Memory B cell (primary cell): ENCODE data around the gene ULK3.
A peak's percentile ranks its signal among the peaks of the same experiment; 100 is the strongest.

Experiments
- ATAC-seq: fragments of 150-1000 bp; cut with Tn5 transposase; 2 replicates; pipeline ENCODE4 v1.10.0; 2021; ENCODE audit warnings: low read depth, mild to moderate bottlenecking, moderate library complexity
- DNase-seq, 2 donors: peaks; one replicate each; pipeline ENCODE4 v3.0.0; 2022; ENCODE audit warnings: low spot score in 2 of 2
- H3K27ac Mint-ChIP-seq: one replicate; pipeline ENCODE4 v1.8.0; 2022; ENCODE audit warnings: mild to moderate bottlenecking, moderate library complexity, mixed read lengths
- H3K27me3 Mint-ChIP-seq: one replicate; pipeline ENCODE4 v1.8.0; 2022; ENCODE audit warnings: mixed read lengths
- H3K36me3 Mint-ChIP-seq: one replicate; pipeline ENCODE4 v1.8.0; 2022; ENCODE audit warnings: mild to moderate bottlenecking, mixed read lengths
- H3K4me1 Mint-ChIP-seq: one replicate; pipeline ENCODE4 v1.8.0; 2022; ENCODE audit warnings: mixed read lengths
- H3K4me3 Mint-ChIP-seq: one replicate; pipeline ENCODE4 v1.8.0; 2022; ENCODE audit warnings: mild to moderate bottlenecking, moderate library complexity, mixed read lengths
- H3K9me3 Mint-ChIP-seq: one replicate; pipeline ENCODE4 v1.8.0; 2022; ENCODE audit warnings: mixed read lengths

The ULK3 gene

DNA sequence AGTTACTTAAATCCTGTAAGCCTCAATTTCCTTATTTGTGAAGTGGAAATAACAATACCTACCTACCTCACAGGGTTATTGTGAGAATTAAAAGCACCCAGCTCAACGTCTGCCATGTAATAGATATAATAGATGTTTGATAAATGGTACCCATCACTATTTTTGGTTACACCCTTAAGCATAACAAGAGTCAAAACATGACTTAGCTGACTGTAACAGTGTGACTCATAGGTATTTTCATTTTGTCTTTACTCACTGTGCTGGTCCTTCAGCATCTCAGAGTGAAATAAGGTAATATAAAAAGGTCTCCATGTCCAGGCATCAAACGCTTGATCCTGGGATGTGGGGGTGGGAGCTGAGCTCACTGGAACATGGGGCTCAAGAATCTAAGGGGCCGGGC lies 13.5 kb downstream of the ULK3 start:
- ATAC-seq: no peak
- peaks cover 4% of the 10 kb centered on the region for H3K27me3 Mint-ChIP-seq

DNA sequence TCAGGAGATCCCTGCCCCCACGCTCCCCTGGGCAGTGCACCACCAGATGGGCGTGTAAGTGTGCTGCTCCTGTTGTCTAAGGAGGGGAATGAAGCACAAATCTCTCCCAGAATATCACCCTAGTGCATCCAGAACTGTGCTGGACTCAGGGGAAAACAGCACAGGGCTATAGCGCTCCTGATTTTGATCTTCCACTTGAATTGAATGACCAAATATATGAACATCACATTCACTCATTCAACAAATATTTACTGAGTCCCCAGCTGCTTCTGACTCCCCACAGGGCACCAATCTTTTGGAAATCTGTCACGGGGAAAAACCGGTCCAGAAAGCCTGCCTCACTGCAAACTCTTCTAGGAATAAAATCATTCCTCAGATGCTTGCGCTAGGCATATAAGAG lies 14.1 kb downstream of the ULK3 start:
- H3K9me3 Mint-ChIP-seq: no peaks in the 10 kb centered on the region
- no peak overlapping the region for H3K27ac Mint-ChIP-seq
- DNase-seq (no peak), ATAC-seq (no peak)
- no peaks in the 10 kb centered on the region for H3K36me3 Mint-ChIP-seq
- H3K27me3 Mint-ChIP-seq: peaks cover 4% of the 10 kb centered on the region
- peaks cover 11% of the 10 kb centered on the region for H3K4me1 Mint-ChIP-seq
- no peak overlapping the region for H3K4me3 Mint-ChIP-seq

More for the DNA sequence above, 13.5 kb downstream of the ULK3 start:
- no peak for DNase-seq
- Mint-ChIP-seq H3K4me1 (peaks cover 11% of the 10 kb centered on the region), H3K27ac (no peak overlapping the region), H3K36me3 (no peaks in the 10 kb centered on the region), H3K4me3 (no peak overlapping the region), H3K9me3 (no peaks in the 10 kb centered on the region)

DNA sequence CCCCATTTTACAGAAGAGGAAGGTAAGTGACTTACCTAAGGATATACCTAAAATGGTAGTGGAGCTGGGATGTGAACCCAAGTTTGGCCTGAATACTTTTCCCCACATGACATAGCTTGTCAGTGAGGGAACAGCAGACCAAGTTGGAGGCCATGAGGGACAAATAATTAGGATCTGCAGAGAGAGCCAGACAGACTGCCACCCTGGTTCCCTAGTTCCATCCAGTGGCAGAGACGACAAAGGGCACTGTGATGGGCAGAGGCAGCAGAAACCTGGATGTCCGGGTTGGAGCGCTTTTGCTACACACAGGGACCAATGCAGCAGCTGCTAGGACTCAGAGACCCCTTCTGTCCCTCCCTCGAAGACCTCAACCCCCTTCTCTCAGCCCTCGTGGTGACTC lies 15.3 kb downstream of the ULK3 start:
- Mint-ChIP-seq H3K4me1 (peaks cover 6% of the 10 kb centered on the region), H3K9me3 (no peaks in the 10 kb centered on the region), H3K4me3 (no peak overlapping the region), H3K27ac (no peak overlapping the region), H3K36me3 (no peaks in the 10 kb centered on the region), H3K27me3 (peaks cover 4% of the 10 kb centered on the region)
- DNase-seq (no peak), ATAC-seq (no peak)

DNA sequence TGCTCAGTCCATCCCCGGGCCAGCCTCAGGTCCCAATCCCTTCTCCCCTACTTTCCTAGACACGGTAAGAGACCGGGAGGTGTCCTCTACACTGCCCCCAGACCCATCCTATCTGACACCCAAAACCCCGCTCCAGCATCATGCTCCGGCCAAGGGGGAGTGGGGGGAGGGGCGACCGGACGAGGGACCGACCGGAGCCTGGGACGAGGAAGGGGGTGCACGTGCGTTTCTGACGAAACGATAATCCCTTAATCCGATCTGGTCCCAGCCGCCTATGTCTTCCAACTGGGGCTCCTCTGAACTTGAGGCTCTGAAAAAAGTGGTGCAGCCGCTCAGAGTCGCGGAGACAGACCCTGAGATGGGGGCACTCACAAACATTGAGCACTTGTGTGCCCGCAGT lies 16.0 kb downstream of the ULK3 start:
- H3K9me3 Mint-ChIP-seq: no peaks in the 10 kb centered on the region
- DNase-seq (no peak), ATAC-seq (no peak)
- peaks cover 6% of the 10 kb centered on the region for H3K4me1 Mint-ChIP-seq
- H3K36me3 Mint-ChIP-seq: no peaks in the 10 kb centered on the region
- H3K27ac Mint-ChIP-seq: no peak overlapping the region
- H3K27me3 Mint-ChIP-seq: peaks cover 4% of the 10 kb centered on the region
- no peak overlapping the region for H3K4me3 Mint-ChIP-seq

DNA sequence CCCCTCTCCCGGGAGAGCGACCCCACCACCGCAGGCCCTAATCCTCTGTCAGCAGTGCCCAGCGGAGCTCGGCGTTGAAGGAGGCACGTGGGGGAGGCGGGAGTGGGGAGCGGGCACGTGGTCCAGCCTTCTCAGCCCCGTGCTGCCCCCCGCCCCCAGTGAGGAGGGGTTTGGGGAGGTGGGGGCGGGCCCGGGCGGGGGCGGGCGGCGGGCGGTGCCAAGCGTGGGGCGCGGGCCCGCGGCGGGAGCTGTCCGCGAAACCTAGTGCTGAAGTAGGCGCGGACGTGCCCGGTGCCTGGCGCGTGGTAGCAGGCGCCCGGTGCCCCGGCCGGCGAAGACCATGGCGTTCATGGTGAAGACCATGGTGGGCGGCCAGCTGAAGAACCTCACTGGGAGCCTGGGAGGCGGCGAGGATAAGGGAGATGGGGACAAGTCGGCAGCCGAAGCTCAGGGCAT lies 16.6 kb downstream of the ULK3 start, which contains the start of gene CPLX3:
Gene CPLX3, plus strand, starts transcription at position 264 of the 456 bp plus-strand sequence. Its CDS starts 77 bp downstream, at position 341.
- peak; percentile 40 to 63 for DNase-seq

DNA sequence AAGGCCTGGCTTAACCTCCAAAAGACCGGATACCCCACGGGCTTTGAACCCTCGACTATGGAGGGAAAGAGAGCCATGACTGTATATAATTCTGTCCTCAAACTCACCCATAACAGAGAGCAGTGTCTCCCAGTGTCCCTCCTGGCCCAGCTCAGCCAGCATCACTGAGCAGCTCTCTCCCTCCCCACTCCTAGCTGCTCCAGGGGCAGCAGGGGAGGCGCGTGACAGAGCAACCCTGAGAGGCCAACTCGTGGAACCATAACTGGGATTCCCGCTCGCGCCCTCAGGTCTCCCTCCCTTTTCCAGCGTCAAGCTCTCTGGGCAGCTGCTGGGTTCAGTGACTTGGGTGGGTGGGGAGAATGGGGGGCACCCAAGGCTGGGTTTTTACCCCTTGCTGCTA lies 17.1 kb downstream of the ULK3 start:
- Mint-ChIP-seq H3K4me1 (peaks cover 15% of the 10 kb centered on the region), H3K27ac (no peak overlapping the region), H3K36me3 (no peaks in the 10 kb centered on the region), H3K27me3 (peaks cover 4% of the 10 kb centered on the region), H3K4me3 (no peak overlapping the region), H3K9me3 (no peaks in the 10 kb centered on the region)
- no peak for ATAC-seq
- no peak for DNase-seq

More for the DNA sequence above, 16.6 kb downstream of the ULK3 start, which contains the start of gene CPLX3:
- peak; percentile 67 for ATAC-seq
- Mint-ChIP-seq H3K27ac (no peak within 1 kb of the TSS), H3K36me3 (no peaks in the 10 kb centered on the region), H3K27me3 (peaks cover 4% of the 10 kb centered on the region), H3K9me3 (no peaks in the 10 kb centered on the region), H3K4me1 (peaks cover 10% of the 10 kb centered on the region), H3K4me3 (no peak within 1 kb of the TSS)

DNA sequence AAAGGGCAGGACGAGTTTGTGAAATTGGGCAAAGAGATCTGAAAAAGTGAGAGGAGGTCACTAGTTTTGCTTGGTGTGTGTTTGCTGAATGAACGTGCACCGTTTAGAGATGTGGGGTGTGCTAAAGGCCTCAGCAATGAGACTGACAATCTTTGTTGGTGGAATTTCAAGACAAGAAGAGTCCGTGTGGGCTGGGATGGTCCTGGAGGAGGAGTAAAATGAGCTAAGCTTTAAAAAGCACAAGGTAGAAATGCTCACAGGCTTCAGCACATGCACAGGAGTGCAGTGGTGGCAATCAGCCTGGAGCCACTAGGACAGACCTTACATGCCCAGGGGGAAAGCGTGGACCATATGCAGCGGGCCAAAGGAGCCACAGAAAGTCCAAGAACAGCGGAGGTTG lies 18.0 kb downstream of the ULK3 start:
- H3K27me3 Mint-ChIP-seq: peaks cover 4% of the 10 kb centered on the region
- no peak overlapping the region for H3K4me3 Mint-ChIP-seq
- H3K36me3 Mint-ChIP-seq: no peaks in the 10 kb centered on the region
- no peak overlapping the region for H3K27ac Mint-ChIP-seq
- H3K4me1 Mint-ChIP-seq: peaks cover 23% of the 10 kb centered on the region
- DNase-seq (no peak), ATAC-seq (no peak)
- H3K9me3 Mint-ChIP-seq: no peaks in the 10 kb centered on the region

DNA sequence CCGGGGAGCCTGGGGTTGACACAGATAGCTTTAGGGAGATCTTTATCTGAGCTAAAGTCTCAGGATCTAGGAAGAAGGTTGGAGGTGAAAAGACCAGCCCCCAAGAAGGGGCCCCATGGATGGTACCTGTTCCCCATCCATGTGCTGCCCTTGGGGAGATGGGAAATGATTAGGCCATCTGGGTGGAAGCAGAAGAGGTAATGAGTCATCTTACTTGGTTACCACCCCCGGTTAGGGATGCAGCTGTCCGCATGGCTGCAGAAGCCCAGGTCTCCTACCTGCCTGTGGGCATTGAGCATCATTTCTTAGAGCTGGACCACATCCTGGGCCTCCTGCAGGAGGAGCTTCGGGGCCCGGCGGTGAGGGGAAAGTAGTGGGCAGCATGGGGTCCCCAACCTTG lies 19.6 kb downstream of the ULK3 start:
- Mint-ChIP-seq H3K4me3 (no peak overlapping the region), H3K9me3 (no peaks in the 10 kb centered on the region), H3K36me3 (no peaks in the 10 kb centered on the region), H3K27ac (no peak overlapping the region), H3K4me1 (peaks cover 35% of the 10 kb centered on the region), H3K27me3 (peaks cover 4% of the 10 kb centered on the region)
- DNase-seq: no peak
- ATAC-seq: no peak

DNA sequence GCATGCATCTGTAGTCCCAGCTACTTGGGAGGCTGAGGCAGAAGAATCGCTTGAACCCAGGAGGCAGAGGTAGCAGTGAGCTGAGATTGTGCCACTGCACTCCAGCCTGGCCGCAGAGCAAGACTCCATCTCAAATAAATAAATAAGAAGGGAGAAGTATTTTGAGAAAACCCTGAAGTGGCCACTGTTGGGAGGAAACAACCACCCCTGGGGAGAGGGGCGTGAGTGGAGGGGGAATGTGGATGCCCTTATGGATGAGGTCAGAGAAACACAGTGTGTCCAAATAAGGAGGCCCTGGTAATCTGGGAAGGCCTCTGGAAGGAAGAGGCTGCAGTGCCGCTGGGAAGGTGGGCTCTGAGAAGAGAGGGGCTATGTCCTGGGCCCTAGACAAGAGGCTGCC lies 20.7 kb downstream of the ULK3 start:
- no peak overlapping the region for H3K27ac Mint-ChIP-seq
- no peak for DNase-seq
- H3K4me3 Mint-ChIP-seq: no peak overlapping the region
- H3K4me1 Mint-ChIP-seq: peaks cover 41% of the 10 kb centered on the region
- no peaks in the 10 kb centered on the region for H3K9me3 Mint-ChIP-seq
- ATAC-seq: no peak
- no peaks in the 10 kb centered on the region for H3K36me3 Mint-ChIP-seq
- peaks cover 3% of the 10 kb centered on the region for H3K27me3 Mint-ChIP-seq

DNA sequence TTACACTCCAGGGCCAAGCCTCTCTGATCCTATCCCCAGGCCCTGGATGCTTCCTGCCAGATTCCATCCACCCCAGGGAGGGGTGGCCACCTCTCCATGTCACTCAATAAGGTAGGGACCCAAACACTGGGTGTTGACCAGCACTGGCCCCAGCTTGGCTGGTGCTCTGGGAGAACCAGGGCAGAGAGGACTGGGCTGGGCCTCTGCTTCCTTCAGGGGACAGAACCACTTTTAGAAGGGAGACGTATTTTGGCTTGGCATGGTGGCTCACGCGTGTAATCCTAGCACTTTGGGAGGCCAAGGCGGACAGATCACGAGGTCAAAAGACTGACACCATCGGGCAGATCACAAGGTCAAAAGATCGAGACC lies 21.2 kb downstream of the ULK3 start:
- H3K4me1 Mint-ChIP-seq: peaks cover 45% of the 10 kb centered on the region
- no peak overlapping the region for H3K27ac Mint-ChIP-seq
- peaks cover 3% of the 10 kb centered on the region for H3K27me3 Mint-ChIP-seq

DNA sequence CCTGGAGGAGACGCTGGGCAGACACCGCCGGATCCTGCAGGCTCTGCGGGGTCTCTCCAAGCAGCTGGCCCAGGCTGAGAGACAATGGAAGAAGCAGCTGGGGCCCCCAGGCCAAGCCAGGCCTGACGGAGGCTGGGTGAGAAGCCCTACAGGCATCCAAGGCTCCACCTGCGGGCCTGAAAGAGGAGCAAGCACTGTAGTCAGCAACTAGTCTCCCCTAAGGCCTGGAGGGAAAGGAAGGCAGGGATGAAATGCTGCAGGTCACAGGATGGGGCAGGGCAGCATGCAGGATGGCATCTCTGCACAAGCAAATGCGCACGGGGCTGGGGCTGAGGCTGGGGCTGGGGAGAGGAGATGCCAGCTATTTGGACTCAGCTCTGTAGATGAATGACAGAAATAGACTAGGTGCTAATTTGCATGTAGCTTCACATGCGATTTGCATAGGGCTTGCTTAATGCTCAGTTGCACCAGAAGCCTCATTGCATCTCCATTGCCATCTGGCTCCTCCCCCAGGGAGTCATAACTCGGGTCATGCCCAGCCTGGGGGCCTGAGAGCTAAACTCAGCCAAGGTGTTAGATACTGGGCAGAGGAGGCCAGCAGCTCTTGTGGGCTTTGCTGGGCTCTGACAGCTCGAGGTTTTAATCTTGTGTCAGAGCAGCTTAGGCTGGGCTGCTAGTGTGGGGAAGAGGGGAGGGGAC lies 21.7 kb downstream of the ULK3 start:
- ATAC-seq (peak; percentile 94), DNase-seq (peak in 1 of 2 donors; percentile 38)
- H3K4me3 Mint-ChIP-seq: peak overlapping the region; percentile 70
- H3K4me1 Mint-ChIP-seq: peaks cover 43% of the 10 kb centered on the region
- no peaks in the 10 kb centered on the region for H3K9me3 Mint-ChIP-seq
- H3K27ac Mint-ChIP-seq: peak overlapping the region; percentile 71
- H3K27me3 Mint-ChIP-seq: peaks cover 3% of the 10 kb centered on the region
- no peaks in the 10 kb centered on the region for H3K36me3 Mint-ChIP-seq

More for the DNA sequence above, 21.2 kb downstream of the ULK3 start:
- Mint-ChIP-seq H3K4me3 (no peak overlapping the region), H3K9me3 (no peaks in the 10 kb centered on the region), H3K36me3 (no peaks in the 10 kb centered on the region)
- no peak for DNase-seq
- no peak for ATAC-seq

DNA sequence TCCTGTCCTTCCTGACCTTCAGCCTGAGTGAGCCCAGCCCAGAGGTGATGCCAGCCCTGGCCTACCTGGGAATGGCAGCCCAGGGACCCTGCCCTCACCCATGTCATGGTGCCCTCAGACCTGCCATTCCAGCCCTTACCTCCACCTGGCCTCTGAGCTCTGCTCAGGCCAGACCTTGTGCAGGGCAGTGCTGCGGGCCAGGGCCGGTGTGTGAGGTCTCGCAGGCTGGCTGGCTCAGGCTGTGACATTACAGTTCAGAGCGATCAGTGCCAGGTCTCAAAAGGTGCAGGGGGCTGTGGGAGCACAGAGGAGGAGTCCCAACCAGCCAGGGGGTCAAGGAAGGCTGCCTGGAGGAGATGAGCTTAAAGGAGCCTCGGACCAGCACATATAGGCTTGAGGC lies 22.9 kb downstream of the ULK3 start:
- no peak for DNase-seq
- Mint-ChIP-seq H3K4me3 (no peak overlapping the region), H3K4me1 (peaks cover 47% of the 10 kb centered on the region), H3K27ac (no peak overlapping the region), H3K36me3 (no peaks in the 10 kb centered on the region), H3K9me3 (no peaks in the 10 kb centered on the region), H3K27me3 (peaks cover 3% of the 10 kb centered on the region)
- ATAC-seq: no peak

DNA sequence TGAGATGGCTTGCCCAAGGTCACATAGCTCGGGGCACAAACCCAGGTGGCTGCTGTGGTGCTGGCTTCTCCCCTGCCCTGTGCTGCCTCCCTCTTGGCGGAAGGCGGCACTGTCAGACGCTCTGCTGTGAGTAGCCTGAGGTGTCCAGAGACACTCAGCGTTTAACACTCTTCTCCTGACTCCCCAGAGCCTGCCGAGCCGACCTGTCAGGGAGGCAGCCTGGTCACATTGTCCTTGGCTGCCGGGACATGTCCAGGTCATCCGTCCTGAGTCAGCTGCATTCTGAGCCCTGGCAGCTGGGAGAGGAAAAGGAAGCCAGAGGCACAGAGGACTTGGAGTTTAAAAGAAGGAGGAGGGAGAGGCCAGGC lies 25.6 kb downstream of the ULK3 start:
- no peaks in the 10 kb centered on the region for H3K9me3 Mint-ChIP-seq
- H3K4me3 Mint-ChIP-seq: no peak overlapping the region
- ATAC-seq: no peak
- H3K4me1 Mint-ChIP-seq: peaks cover 50% of the 10 kb centered on the region
- peaks cover 5% of the 10 kb centered on the region for H3K27me3 Mint-ChIP-seq
- no peaks in the 10 kb centered on the region for H3K36me3 Mint-ChIP-seq
- no peak overlapping the region for H3K27ac Mint-ChIP-seq
- DNase-seq: no peak

DNA sequence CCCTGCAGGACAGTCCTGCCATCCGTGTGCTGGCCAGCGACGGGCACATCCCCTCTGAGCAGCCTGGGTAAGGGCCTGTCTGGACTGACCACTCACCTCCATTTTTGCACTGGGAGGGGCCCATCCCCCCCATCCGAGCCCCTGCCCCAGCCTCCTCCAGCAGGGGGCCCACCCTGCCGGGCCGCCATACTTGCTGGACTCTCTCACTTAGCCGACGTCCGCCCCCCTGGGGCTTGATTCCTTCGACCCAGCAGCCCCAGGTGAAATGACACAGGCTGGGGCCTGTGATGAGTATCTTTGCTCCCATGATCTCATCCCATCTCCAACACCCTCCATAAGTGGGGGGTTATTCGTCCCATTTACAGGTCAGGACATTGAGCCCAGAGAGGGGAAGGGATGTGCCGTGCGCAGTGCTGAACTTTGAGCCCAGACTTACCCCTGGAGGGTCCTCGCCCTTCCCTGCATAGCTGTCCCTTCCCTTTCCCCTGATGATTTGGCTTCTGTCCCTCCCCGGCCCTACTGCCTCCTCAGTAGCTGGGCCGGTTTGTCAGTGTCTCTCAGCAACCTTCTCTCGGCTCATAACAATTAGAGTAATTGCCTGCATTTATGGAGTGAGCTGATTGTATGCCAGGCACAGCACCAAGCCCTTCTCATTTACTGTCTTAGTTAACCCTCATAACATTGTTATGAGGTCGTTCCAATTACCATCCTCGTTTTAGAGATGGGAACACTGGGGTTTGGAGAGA lies 26.2 kb downstream of the ULK3 start:
- Mint-ChIP-seq H3K4me3 (no peak overlapping the region), H3K4me1 (peaks cover 50% of the 10 kb centered on the region), H3K36me3 (no peaks in the 10 kb centered on the region), H3K27ac (no peak overlapping the region), H3K27me3 (peaks cover 5% of the 10 kb centered on the region), H3K9me3 (no peaks in the 10 kb centered on the region)
- ATAC-seq (no peak), DNase-seq (no peak)
